Adrenal gland (tissue), 12 donors: ENCODE results near the gene ARL15. TPM values are rescaled to one million over a fixed set of nuclear protein-coding genes. Genes with fewer than 3 reads are reported as not detected.
A peak's percentile ranks its signal among the peaks of the same experiment; 100 is the strongest.

Experiments
- DNase-seq, 7 donors: peaks; one replicate each; pipeline ENCODE4 v3.0.0-alpha.2; 2019 to 2020
- H3K27ac ChIP-seq, 5 donors: fragments of 200-600 bp; sonication (generic) in 4 of 5; 1 replicate in 3 of 5; 2 replicates in 2 of 5; pipeline versions ENCODE4 v1.5.1 to v1.8.0; 2016 to 2020; ENCODE audit warnings: mild to moderate bottlenecking in 1 of 5
- H3K27me3 ChIP-seq: fragments of 200-600 bp; 2 replicates; pipeline ENCODE4 v1.8.0; 2021
- H3K36me3 ChIP-seq, 2 donors: fragments of 200-600 bp; replicated peaks in 1 of 2; 1 replicate in 1 of 2; 2 replicates in 1 of 2; pipeline versions ENCODE4 v1.5.1 to v1.8.0; 2018 to 2022
- H3K4me1 ChIP-seq, 2 donors: fragments of 200-600 bp; replicated peaks in 1 of 2; 1 replicate in 1 of 2; 2 replicates in 1 of 2; pipeline versions ENCODE4 v1.5.1 to v1.8.0; 2018 to 2021
- H3K4me3 ChIP-seq, 4 donors: fragments of 200-600 bp; sonication (generic) in 3 of 4; one replicate each; pipeline ENCODE4 v1.5.1; 2016 to 2018
- H3K9me3 ChIP-seq, 3 donors: fragments of 200-600 bp; sonication (generic) in 1 of 3; replicated peaks in 1 of 3; 1 replicate in 2 of 3; 2 replicates in 1 of 3; pipeline versions ENCODE4 v1.5.1 to v1.8.0; 2016 to 2021
- CTCF ChIP-seq, 6 experiments: fragments of 450-650 bp in 4 of 6; fragments of 200-600 bp in 2 of 6; sonication (generic) in 1 of 6; IDR thresholded peaks; 1 replicate in 5 of 6; 2 replicates in 1 of 6; pipeline versions ENCODE4 v1.5.1 to v1.8.0; 2016 to 2021; ENCODE audit warnings: antibody characterized with exemption in 6 of 6, mild to moderate bottlenecking in 2 of 6, moderate library complexity in 1 of 6
- POLR2A ChIP-seq, 2 donors: fragments of 450-650 bp; IDR thresholded peaks; one replicate each; pipeline ENCODE4 v1.6.1; 2017; ENCODE audit warnings: antibody characterized with exemption in 2 of 2, mild to moderate bottlenecking in 2 of 2, moderate library complexity in 1 of 2
- WGBS, 4 donors: extraction: QIAGEN DNeasy Blood & Tissue Kit in 2 of 4; methylation state at CpG; one replicate each; pipeline versions ENCODE4 v1.1.5 to v1.1.7; 2013 to 2017; 5-methylcytosine and 5-hydroxymethylcytosine counted together
- intact Hi-C, 2 donors: fragments of 100-400 bp; cut with DNase I; formaldehyde crosslinking; loops; one replicate each; pipeline versions ENCODE4 v1.14.1 to v1.15.0; 2022 to 2023
- polyA plus RNA-seq, 3 donors: library from polyadenylated mRNA; stranded (reverse); fragments of 200-250 nt in 2 of 3; fragments of 350-450 nt in 1 of 3; fragmentation: Illumina TruSeq in 1 of 3; extraction: RNeasy Lipid Tissue Mini Kit (QIAGEN cat#74804) in 1 of 3; gene quantifications; one replicate each; pipeline ENCODE4 v1.2.3, GENCODE V29; 2013 to 2014
- total RNA-seq, 9 donors: library from RNA; depleted of rRNA in 4 of 9; stranded (reverse); fragments of >200 nt in 4 of 9; fragments of 120-200 nt in 1 of 9; fragmentation: NEBNext Ultra II Directional in 1 of 9; extraction: Animal tissue kit (Norgen Biotek cat#: 25700) in 1 of 9; gene quantifications; one replicate each; pipeline versions ENCODE4 v1.1.0 to v1.2.4, GENCODE V29; 2013 to 2023
- donor health status: healthy with polysubstance abuse.
- donor health status: Bipolar disorder and iron deficiency.
- donor health status: DM: yes; HTN: yes; CAD: no.
- donor health status: DM: no; HTN: no; CAD: no.
- donor health status: DM: no; HTN: no; CAD: no.
- donor health status: DM: yes; HTN: yes; CAD: no.

ARL15 gene
- total and polyA plus RNA-seq, 12 donors, result 12.1 to 85.6 (median 38.9) TPM

GRCh38 chr5:54221135-54221534 is 89.2 kb downstream of the ARL15 start:
- no peaks in the 10 kb centered on the region for H3K9me3 ChIP-seq
- DNase-seq, result no peak
- TF ChIP-seq POLR2A (IDR thresholded peaks at IDR 0.05), result no peak
- no peak for TF ChIP-seq CTCF (IDR thresholded peaks at IDR 0.05)
- no peaks in the 10 kb centered on the region for H3K27me3 ChIP-seq
- no peaks in the 10 kb centered on the region for H3K36me3 ChIP-seq
- H3K27ac ChIP-seq, result no peak overlapping the region
- intact Hi-C loops, result no loop called here
- H3K4me3 ChIP-seq, result no peak overlapping the region
- WGBS, 4 donors, result 95 to 98% (median 95%) methylated on average over 1 of the region's 1 CpG
- H3K4me1 ChIP-seq, result no peaks in the 10 kb centered on the region

- no peaks in the 10 kb centered on the region for H3K9me3 ChIP-seq
- H3K27me3 ChIP-seq, result no peaks in the 10 kb centered on the region
- no peak for DNase-seq
- no peaks in the 10 kb centered on the region for H3K36me3 ChIP-seq
- WGBS, 4 donors, result 53 to 80% (median 73%) methylated on average over 12 of the region's 12 CpGs
- H3K4me3 ChIP-seq, result peak overlapping the region in 1 of 4 donors; percentile 29
- H3K27ac ChIP-seq, result no peak overlapping the region
- TF ChIP-seq CTCF (IDR thresholded peaks at IDR 0.05), result no peak
- TF ChIP-seq POLR2A (IDR thresholded peaks at IDR 0.05), result no peak
- H3K4me1 ChIP-seq, result no peaks in the 10 kb centered on the region
- intact Hi-C loops, result no loop called here
Measured at GRCh38 chr5:54220230-54221040, 89.9 kb downstream of the ARL15 start.

GRCh38 chr5:54217826-54218503 is 92.4 kb downstream of the ARL15 start:
- TF ChIP-seq CTCF (IDR thresholded peaks at IDR 0.05) (peak; percentile 63 to 91 (median 84)), POLR2A (IDR thresholded peaks at IDR 0.05) (no peak)
- WGBS, 4 donors, result 58 to 65% (median 61%) methylated on average over 8 of the region's 8 CpGs

GRCh38 chr5:54215233-54215736 is 95.1 kb downstream of the ARL15 start:
- WGBS, 4 donors, result 80 to 87% (median 83%) methylated on average over 12 of the region's 12 CpGs
- Histone ChIP-seq H3K27ac (no peak overlapping the region), H3K36me3 (no peaks in the 10 kb centered on the region), H3K4me1 (peaks cover 0 to 7% of the 10 kb centered on the region in 2 donors), H3K4me3 (no peak overlapping the region), H3K9me3 (no peaks in the 10 kb centered on the region), H3K27me3 (no peaks in the 10 kb centered on the region)
- intact Hi-C loops, result loop anchor here (10.0 kb wide), 2 partner anchors 340 to 730 kb away; partner anchors contain the start of gene FST (in 1 of the 2)
- no peak for TF ChIP-seq CTCF (IDR thresholded peaks at IDR 0.05)
- TF ChIP-seq POLR2A (IDR thresholded peaks at IDR 0.05), result no peak
- no peak for DNase-seq

More at GRCh38 chr5:54217826-54218503, 92.4 kb downstream of the ARL15 start:
- intact Hi-C loops, result loop anchor here (10.0 kb wide), 2 partner anchors 343 to 733 kb away; partner anchors contain the start of gene FST (in 1 of the 2)
- Histone ChIP-seq H3K27me3 (no peaks in the 10 kb centered on the region), H3K27ac (no peak overlapping the region), H3K9me3 (no peaks in the 10 kb centered on the region), H3K4me1 (no peaks in the 10 kb centered on the region), H3K4me3 (no peak overlapping the region), H3K36me3 (no peaks in the 10 kb centered on the region)
- peak in 5 of 7 donors; percentile 15 to 68 (median 48) for DNase-seq
